GM18858 (cell line): ENCODE results near the gene MRPL52.
"Not testable (repeated sequence)": the region's sequence is repeated elsewhere in the genome, so short reads cannot be mapped to it uniquely, and the experiment has no call there.

ENCODE experiments used
- ATAC-seq: cut with Tn5 transposase; IDR thresholded peaks from one replicate; pipeline ENCODE4 v1.9.1; 2021; ENCODE audit not compliant: unreplicated experiment

Gene MRPL52

GRCh38 chr14:22808388-22809209, 21.1 kb upstream of the MRPL52 start:
- ATAC-seq: no peak

GRCh38 chr14:22811722-22812121, 18.0 kb upstream of the MRPL52 start:
- ATAC-seq: no peak

DNA sequence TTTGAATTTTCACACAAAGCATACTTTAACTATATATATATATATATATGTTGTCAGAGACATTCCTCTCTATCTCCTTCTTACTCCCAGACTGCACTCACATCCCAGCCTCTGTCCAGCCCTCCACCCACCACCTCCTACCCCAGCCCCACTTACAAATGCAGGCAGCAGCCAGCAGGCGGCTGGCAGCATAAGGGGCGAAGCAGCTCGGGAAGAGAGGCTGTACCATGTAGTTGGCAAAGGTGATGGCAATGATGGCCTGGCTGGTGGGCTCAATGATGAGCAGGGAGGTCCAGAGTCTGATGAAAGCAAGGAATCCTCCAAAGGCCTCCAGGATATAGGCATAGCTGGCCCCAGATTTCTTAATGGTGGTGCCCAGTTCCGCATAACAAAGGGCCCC, 16.9 kb upstream of the MRPL52 start:
- ATAC-seq: no peak

GRCh38 chr14:22813145-22813544, 16.5 kb upstream of the MRPL52 start:
- no peak for ATAC-seq

GRCh38 chr14:22814373-22814772, 15.3 kb upstream of the MRPL52 start:
- ATAC-seq: no peak

DNA sequence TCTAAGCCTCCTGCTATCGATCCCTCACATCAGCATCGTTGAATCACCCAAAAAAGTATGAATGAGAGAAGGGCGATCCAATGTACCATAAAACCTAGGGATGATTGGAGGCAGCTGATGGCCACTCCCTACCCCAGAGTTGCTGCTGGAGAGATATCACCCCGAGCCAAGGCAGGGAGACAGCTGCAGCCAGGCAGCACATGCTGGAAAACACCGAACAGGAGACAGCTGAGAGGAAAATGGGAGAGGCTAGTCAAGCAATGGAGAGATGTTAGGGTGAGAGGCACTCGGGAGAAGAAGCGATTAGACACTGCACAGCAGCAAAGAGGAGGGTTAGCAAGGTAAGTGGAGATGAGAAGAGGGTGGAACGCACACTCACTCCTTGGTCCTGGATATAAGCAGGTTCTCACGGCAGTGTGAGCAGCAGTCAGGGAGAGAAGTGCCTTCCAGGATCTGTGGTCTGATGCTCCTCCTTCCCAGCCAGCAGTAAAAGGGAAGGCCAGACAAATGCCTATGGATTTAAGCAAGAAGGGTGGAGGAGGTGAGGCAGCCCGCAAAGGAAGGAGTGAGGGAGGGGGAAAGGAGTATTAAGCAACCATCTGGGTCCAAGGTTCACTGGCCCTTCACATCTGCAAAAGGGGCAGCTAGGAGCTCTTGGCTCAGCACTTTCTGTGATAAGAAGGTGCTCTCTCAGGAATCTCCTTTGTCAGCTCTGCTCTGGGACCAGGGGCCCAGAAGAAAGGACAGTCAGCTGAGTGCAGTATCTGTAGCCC, 14.6 kb upstream of the MRPL52 start, which contains the start of gene SLC7A7:
TSS of gene SLC7A7 (minus strand) at position 495 of the 773 bp plus-strand sequence. CDS start 2,037 bp downstream, outside the sequence.
- no peak for ATAC-seq

- no peak for ATAC-seq
These were observed 10.3 kb upstream of the MRPL52 start for GRCh38 chr14:22819151-22819988.

GRCh38 chr14:22820731-22821130, 9.0 kb upstream of the MRPL52 start:
- no peak for ATAC-seq

GRCh38 chr14:22821193-22822015, 8.3 kb upstream of the MRPL52 start:
- ATAC-seq: no peak

- ATAC-seq: no peak
These were observed 7.6 kb upstream of the MRPL52 start for GRCh38 chr14:22822016-22822570.

- ATAC-seq: peak; percentile 33
These were observed 7.1 kb upstream of the MRPL52 start for GRCh38 chr14:22822571-22823098.

DNA sequence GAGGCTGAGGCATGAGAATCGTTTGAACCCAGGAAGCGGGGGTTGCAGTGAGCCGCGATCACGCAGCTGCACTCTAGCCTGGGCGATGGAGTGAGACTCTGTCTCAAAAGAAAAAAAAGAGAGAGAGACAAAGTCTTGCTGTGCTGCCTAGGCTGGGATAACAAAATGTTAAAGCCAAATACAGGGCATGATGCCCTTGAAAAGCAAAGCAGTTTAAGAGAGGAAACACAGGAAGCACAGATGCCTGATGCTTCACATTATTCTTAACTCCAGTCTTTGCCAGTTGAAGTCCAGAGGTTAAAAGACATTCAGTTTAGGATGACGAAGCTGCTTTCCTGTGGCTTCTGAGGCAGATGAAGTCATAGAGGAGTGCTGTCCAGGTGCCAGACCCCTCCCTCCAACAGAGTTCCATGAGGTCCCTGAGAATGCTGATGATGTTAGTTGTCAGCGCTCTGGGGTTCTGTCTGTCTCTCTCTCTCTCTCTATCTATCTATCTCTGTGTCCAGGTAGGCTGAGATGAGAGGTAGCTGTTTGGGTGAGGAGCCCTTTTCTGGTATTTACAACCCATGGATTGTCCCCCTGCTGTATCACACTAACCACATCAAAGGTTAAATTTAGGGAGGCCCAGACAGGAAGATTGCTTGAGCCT, 4.9 kb upstream of the MRPL52 start:
- no peak for ATAC-seq

DNA sequence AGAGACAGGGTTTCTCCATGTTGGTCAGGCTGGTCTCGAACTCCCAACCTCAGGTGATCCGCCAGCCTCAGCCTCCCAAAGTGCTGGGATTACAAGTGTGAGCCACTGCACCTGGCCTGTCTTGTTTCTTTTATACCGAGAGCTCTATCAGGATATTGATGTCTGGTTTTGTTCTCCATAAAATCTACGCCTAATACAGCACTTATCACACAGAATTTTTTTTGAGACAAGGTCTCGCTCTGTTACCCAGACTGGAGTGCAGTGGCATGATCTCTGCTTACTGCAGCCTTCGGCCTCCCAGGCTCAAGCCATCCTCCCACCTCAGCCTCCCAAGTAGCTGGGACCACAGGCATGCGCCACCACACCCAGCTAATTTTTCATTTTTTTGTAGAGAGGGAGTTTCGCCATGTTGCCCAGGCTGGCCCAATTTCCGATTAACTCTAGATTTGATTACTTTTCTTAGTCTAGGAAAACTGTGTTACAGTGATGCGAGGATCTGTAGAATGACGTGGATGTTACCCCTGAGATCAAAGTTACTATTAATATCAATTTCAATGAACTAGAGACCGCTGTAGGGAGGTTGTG, 519 bp upstream of the MRPL52 start:
- not testable (repeated sequence) for ATAC-seq

- no peak for ATAC-seq
These were observed 840 bp downstream of the MRPL52 start for GRCh38 chr14:22830443-22831010.

DNA sequence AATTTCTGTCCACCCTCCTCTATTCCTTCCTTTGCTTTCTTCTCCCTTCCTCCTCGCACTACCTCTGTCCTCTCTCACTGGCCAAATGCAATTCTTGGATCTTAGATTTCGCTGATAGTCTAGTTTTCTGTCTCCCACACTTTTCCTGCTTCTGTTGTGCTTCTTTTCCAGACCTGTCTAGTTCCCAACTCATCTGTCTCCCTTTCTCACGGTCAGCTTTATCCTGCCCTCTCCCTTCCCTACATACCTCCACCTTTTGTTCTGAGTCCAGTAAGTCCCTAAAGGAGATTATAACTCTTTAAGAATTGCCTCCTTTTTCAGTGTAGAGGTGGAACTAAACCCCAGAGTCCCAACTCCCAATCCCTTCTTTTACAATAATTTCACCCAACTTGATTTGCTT, 5.8 kb downstream of the MRPL52 start:
- no peak for ATAC-seq

- ATAC-seq: no peak
These were observed 6.8 kb downstream of the MRPL52 start, which contains the start of gene MMP14 for GRCh38 chr14:22836301-22837113. TSS of gene MMP14 (plus strand) at chr14:22836585. CDS start at chr14:22836818, 233 bp downstream.

- ATAC-seq: no peak
These were observed 7.5 kb downstream of the MRPL52 start for GRCh38 chr14:22837114-22837749.
